DMS 273 (cell line): ENCODE measurements around the gene TM9SF4.
"Not testable (repeated sequence)": the region's sequence is repeated elsewhere in the genome, so short reads cannot be mapped to it uniquely, and the experiment has no call there.

ENCODE experiments used
- DNase-seq: peaks from one replicate; lab custom pipeline; 2025; ENCODE audit not compliant: unreplicated experiment; lab: John Stamatoyannopoulos, UW

Gene TM9SF4

DNA sequence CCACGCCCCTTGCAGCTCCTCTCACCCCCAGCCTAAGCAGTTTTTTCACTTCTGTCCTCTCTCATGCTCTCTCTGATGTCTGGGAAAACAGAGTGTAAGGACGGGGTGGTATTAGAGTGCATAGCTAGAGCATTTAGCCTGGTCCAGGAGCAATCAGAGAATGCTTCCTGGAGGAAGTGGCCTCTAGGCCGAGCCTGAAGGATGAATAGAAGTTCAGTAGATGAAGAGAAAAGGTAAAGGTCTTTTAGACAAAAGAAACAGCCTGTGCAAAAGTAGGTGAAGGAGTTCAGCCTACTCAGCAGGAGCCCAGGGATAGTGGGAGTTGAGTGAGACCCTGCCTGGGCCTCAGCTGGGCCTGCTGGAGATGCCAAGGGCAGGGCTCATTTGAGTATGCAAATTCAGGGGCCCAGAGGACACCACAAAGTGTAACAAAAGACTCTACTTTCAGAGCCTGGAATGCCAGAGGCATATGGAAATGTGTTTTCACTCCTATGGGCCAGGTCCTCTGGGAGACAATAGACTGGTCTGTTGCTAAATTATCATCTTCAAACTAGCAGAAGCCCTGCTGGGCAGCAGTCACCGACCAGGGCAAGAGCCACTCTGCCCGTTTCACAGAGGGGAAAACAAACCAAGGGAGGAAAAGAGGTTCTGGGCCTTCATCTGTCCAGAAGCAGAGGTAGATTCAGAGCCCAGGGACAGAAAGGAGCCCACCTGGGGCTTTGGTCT is 19.7 kb upstream of the TM9SF4 start:
- no peak for DNase-seq

DNA sequence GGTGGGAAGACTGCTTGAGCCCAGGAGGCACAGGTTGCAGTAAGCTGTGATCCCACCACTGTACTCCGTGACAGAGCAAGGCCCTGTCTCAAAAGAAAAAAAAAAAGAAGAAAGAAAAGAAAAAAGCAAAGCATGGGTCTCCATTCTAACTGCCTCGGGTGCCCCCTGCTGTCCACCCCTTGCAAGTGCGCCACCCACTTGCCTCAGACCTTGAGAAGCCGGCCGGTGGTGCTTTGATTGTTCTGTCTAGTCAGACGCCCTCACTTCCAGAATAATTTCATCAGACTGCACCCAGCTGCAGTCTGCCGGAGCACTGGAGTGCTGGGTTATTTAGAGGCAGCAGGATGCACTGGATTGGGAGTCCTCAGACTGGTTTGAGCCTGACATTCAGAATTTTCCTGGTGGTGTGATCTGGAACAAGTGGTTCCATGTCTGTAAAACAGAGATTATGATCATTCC is 17.6 kb upstream of the TM9SF4 start:
- DNase-seq: peak; percentile 88

DNA sequence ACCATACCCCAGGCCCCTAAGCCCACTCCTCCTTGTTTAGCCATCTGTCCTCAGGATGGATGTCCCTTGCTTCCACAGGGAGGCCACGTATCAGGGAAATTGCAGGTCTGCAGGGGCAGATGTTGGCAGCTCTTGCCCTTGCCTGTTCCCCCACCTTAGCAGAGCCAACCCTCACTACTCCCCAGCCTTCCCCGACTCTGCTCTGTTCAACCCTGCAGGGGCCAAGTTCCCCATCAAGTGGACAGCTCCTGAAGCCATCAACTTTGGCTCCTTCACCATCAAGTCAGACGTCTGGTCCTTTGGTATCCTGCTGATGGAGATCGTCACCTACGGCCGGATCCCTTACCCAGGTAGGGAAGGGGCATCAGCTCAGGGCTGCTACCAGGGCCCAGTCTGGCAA is 10.7 kb upstream of the TM9SF4 start:
- DNase-seq: no peak

DNA sequence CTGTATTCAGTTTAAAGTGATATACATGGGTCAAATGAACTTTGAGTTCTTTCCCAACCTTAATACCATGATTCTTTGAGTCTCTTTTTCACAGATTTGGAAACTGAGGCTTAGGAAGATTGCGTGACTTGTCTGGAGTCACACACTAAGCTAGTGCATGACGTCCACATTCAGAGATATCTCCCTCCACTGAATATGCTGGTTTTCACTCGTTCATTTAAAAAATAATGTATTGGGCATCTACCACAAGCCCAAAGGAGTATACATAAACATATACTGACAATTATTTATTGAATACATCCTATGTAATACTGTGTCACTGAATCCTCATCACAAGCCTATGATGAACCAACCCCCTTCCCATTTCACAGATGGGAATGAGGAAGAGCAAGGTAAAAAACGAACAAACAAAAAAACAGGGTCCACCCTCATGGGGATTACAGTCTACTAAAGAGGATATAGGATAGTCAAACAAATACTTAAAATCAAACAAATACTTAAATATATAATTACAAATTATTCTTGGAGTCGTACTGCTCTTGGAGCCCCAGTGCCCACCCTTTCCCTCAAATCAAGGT is 611 bp upstream of the TM9SF4 start:
- no peak for DNase-seq

DNA sequence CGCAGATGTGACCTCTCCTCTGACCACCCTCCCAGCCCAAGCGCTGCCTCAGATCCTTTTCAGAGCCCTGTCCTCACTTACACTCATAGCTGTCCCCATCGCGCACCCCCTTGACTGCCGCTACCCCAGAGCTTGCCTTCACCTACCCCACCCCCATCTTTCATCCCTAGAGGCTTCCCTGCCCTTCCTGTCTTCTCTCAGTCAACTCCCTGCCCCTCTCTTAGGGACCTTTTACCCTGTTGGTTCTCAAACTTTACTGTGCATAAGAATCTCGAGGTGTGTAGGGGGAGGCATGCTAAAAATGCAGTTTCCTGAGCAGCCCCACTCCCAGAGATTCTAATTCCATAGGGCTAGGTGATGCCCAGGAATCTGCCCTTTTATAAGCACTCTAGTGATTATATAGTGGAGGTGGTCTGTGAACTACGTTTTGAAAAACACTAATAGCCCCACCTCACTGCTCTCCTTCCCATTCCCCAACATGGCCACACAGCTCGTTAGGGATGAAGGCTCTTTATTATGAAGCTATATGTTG is 725 bp downstream of the TM9SF4 start:
- no peak for DNase-seq

DNA sequence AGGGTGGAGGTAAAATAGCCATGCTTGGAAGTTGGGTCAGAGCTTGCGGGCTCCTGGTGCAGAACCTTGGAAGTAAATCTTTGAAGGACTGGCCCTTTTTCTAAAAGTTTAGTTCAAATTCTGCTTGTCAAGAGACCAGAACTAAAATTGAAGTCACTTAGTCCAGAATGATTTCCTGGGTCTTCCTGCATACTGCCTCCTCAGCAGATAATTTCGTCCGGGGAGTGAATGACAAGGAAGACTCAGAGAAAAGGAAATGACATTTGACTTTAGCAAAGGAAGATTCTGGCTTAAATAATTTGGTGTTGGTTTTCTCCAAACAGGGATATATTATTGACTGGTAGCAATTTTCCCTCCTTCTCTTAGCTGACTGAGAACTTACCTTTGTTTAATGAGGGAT is 1.2 kb downstream of the TM9SF4 start:
- DNase-seq: no peak

DNA sequence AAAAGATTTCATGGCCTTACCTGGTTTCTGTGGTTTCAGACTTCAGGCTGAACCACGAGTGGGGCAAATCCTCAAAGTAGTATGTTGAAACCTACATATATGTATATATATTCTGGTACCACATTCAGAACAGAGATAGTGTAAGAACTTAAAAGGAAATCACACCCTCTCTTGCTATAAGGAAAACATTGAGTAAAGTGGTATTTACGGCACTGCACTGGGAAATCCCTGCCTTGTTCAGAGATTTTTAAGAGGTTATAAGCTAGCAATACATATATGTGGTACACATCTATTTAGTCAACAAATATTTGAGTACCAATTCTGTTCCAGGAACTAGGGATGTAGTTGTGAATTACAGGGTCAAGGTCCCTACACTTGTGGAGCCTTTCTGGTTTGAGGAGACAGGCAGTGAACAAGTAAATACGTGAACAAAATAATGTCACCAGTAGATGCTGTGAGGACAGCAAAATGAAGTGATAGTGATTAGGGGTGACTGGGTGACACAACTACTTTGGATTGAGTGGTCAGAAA is 1.7 kb downstream of the TM9SF4 start:
- no peak for DNase-seq

DNA sequence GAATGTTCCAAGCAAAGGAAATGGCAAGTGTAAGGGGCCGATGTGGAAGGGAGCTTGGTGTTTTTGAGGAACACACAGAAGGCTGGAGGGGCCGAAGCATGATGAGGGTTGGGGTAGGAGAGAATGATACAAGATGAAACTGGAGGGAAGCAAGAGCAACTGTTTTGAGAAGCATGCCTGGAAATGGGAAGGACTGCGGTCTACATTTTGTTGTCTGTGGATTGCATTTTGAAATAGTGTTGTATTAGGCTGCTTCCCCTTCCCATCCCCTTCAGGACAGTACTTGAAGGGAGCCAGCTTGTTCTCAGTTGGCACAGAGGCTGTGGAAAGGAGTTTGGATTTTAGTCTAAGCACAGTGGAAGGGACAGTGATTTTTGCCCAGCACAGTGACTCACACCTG is 2.2 kb downstream of the TM9SF4 start:
- DNase-seq: no peak

DNA sequence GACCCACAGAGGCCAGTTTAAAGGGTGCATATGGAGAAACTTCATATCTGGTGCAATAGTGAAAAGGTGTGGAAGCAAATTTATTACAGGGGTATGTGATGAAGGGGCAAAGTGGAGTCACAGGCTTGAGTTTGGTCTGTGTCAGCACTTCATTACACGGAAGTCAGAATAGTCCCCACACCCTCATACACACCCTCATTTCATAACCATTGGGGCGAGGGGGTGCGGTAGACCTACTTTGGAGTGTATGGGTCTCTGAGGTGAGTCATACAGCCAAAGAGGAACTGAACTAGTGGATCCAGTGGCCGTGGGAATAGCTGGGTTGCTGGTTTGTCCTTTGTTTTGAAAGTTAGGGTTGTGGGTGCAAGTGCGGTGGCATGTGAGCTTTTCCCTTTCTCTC is 3.3 kb downstream of the TM9SF4 start:
- DNase-seq: no peak

DNA sequence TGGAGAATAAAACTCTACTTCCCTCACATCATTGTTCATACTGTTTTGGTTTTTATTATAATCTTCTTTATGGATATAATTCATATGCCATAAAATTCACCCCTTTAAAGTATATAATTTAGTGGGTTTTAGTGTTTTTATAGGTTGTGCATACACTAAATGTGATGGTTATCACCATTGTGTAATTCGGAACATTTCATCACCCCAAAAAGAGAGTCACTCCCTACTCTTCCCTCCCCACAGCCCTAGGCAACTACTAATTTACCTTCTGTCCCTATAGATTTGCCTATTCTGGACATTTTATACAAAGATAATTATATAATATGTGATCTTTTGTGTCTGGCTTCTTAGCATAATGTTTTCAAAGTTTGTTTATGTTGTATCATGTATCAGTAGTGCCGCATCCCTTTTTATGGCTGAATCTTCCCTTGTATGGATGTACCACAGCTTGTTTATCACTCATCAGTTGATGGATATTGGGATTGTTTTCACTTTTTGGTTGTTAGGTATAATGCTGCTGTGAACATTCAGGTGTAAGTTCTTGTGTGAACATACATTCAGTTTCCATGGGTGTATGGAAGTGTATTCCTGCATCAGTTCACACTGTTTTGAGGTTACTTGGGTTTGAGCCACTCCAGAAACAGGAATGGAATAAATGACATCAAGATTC is 4.2 kb downstream of the TM9SF4 start:
- DNase-seq: no peak

DNA sequence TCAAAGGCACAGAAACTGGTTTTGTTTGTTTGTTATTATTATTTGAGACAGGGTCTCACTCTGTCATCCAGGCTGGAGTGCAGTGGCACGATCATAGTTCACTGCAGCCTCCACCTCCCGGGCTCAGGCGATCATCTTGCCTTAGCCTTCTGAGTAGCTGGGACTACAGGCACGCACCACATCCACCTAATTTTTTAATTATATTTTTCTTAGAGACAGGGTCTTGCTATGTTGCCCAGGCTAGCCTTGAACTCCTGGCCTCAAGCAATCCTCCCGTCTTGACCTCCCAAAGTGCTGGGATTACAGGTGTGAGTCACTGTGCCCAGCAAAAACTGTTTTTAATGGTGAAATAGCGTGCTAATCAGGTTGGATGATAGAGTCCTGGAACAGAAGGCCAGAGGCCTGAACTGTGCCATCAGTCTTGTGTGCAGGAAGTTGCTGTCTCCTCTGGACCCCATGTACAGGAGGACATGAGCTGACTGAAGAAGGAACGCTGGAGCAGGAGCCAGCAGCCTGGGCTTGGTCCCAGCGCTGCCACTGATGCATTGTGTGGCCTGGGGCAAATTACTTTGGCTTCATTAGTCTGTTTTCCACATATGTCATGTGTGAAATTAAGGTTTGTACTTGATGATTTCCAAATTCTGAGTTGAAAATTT is 4.9 kb downstream of the TM9SF4 start:
- no peak for DNase-seq

DNA sequence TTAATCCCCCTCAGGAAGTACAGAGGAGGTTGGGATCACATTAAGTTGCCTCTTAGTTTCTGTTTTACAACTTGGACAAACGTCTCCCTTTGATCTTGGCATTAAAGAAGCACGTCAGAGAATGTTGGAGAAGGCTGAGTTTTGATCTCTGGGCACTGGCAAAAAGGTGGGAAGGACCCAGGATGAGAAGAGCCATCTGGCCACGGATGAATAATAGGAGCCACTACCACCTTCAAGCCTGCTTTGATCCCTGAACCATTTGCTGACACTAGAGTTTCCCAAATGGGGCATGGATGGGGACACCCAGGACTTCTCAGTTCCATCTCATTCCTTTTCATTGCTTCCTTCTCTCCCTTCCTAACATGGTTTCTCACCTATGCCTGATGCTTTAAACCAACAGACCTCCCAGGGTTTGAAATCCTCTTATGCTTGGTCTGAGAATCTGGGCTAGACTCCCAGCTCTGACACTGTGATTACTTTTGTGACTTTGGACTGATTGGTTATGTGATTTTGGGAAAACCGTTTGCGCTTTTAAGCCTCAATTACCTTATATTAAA is 5.8 kb downstream of the TM9SF4 start:
- DNase-seq: no peak

DNA sequence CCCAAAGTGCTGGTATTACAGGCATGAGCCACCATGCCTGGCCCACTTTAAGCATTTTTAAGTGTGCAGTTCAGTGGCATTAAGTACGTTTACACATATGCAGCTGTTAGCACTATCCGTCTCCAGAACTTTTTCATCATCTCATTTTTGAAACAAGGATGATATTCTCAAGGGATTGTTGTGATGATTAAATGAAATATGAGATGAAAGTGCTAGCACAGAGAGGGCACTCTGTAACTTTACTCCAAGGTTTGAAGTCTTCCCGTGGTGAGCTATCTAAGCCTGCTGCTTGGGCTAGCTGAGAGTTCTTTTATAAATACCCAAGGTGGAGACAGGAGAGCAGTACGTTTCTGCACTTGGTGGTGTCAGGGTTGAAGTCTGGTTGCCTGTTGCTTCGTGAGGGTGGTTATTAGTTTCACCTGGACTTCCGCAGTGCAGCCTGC is 6.6 kb downstream of the TM9SF4 start:
- DNase-seq: peak; percentile 53

DNA sequence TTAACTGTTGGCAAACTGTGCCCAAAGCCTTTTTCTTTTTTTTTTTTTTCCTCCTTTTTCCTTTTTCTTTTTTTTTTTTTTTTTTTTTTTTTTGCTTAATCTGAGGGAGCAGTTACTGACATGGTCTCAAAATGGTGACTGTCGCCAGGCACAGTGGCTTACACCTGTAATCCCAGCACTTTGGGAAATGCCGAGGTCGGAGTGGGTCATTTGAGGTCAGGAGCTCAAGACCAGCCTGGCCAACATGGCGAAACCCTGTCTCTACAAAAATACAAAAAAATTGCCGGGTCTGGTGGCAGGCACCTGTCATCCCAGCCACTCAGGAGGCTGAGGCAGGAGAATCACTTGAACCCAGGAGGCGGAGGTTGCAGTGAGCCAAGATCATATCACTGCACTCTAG is 7.3 kb downstream of the TM9SF4 start:
- DNase-seq: not testable (repeated sequence)

DNA sequence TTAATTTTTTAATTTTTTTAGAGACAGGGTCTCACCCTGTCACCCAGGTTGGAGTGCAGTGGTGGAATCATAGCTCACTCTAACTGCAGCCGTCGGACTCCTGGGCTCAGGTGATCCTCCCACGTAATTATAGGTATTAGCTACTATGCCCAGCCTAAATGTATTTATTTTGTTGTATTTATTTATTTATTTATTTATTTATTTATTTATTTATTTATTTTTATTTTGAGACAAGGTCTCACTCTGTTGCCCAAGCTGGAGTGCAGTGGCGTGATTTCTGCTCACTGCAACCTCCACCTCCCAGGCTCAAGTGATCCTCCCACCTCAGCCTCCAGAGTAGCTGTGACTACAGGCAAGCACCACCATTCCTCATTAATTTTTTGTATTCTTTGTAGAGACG is 8.9 kb downstream of the TM9SF4 start:
- not testable (repeated sequence) for DNase-seq

DNA sequence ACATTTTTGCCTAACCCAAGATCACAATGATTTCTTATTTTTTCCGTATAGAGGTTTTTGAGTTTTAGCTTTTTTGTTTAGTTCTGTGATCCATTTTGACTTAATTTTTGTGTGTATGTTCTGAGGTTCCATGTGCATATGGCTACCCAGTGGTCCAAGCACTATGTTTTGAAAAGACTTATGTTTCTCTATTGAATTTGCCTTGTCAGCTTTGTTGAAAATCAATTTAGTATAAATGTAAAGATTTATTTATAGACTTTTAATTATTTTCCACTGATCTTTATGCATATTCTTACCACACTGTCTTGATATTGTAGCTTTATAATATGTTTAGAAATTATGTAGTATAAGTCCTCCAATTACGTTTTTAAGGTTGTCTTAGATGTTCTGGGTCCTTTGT is 10.2 kb downstream of the TM9SF4 start:
- no peak for DNase-seq

DNA sequence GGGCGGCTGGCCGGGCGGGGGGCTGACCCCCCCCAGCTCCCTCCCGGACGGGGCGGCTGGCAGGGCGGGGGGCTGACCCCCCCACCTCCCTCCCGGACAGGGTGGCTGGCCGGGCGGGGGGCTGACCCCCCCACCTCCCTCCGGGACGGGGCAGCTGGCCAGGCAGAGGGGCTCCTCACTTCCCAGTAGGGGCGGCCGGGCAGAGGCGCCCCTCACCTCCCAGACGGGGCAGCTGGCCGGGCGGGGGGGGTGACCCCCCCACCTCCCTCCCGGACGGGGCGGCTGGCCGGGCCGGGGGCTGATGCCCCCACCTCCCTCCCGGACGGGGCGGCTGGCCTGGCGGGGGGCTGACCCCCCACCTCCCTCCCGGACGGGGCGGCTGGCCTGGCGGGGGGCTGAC is 12.4 kb downstream of the TM9SF4 start:
- not testable (repeated sequence) for DNase-seq

DNA sequence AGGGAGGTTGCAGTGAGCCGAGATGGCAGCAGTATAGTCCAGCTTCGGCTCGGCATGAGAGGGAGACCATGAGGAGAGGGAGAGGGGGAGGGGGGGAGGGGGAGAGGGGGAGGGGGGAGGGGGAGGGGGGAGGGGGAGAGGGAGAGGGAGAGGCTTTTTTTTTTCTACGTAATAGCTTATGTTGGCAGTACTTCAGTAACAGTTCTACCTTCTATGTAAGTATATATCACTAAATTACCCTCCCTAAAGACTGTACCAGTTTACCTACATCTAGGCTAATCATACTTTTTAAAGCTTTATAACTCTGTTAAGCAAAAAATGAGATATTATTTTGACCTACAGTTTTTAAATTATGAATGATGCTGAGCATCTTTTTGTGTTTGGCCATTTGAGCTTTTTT is 13.6 kb downstream of the TM9SF4 start:
- DNase-seq: no peak

DNA sequence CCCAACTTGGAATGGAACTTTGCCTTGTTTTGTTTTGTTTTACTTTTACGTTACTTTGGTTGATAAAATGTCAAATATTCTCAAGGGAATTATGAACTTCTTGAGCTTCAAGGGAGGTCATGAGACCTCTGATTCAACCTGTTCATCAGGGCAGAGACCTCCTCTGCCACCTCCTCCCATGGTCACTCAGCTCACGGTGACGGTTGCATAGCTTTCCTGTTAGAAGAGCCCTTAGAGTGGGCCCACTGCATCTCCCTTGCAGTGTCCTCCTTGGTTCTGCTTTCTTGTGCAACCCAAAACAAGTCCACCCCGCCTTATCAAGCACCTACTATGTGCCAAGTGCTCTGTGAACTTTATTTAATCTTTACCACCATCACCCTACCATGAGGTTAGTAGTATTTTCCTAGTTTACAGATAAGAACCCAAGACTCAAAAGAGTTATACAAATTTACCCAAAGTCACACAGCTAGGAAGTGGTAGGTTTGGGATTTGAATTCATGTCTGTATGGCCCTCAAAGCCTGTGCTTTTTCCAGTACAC is 15.5 kb downstream of the TM9SF4 start:
- DNase-seq: no peak

DNA sequence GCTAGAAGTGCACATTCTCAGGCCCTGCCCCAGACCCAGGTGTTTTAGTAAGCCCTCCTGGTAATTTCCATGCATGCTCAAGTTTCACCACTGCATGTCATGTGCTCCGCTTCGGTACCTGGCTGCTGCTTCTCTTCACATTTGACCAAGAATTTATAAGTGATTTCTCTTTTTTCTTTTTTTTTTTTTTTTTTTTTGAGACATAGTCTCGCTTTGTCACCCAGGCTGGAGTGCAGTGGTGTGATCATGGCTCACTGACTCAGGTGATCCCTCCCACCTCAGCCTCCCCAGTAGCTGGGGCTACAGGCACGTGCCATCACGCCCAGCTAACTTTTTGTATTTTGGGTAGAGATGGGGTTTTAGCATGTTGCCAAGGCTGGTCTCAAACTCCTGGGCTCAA is 16.0 kb downstream of the TM9SF4 start:
- no peak for DNase-seq

DNA sequence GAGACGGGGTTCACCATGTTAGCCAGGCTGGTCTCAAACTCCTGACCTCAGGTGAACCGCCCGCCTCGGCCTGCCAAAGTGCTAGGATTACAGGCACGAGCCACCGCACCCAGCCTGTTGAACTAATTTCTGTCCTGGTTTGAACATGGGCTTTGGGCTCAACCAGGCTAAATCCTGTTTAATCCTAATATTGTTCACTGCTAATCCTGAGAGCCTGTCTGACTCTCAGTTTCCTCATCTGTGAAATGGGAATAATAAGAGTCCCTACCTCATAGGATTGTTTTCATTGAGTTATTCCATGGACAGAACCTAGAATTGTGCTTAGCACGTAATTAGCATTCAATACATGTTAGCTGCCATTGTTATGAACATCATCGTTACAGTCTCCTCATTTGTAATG is 17.4 kb downstream of the TM9SF4 start:
- no peak for DNase-seq
